GM12891 (cell line): Measurements from ENCODE around the gene TIAM2.

Source experiments
- POLR2A ChIP-seq: IDR thresholded peaks from 2 replicates; pipeline ENCODE4 v1.6.1; 2011; ENCODE audit warnings: low read depth, low read length, control low read depth
- SPI1 ChIP-seq: IDR thresholded peaks from 2 replicates; pipeline ENCODE4 v1.6.1; 2011; ENCODE audit warnings: low read depth, low read length, control low read depth

GRCh38 chr6:155067956-155068615, 73.0 kb downstream of the TIAM2 start:
- TF ChIP-seq POLR2A (no peak), SPI1 (no peak)
